Mesendoderm (in vitro differentiated cells): ENCODE results near the gene FAM83B.

ENCODE experiments used
- DNase-seq: peaks from one replicate; pipeline ENCODE4 v3.0.0; 2013
- H2AK5ac ChIP-seq: 2 replicates; pipeline ENCODE4 v1.6.1; 2013; ENCODE audit warnings: low read length, inconsistent platforms
- H2BK120ac ChIP-seq: 2 replicates; pipeline ENCODE4 v1.6.1; 2013; ENCODE audit warnings: low read depth, mild to moderate bottlenecking, low read length, moderate library complexity, mixed read lengths
- H2BK15ac ChIP-seq: replicated peaks from 2 replicates; pipeline ENCODE4 v1.6.1; 2013; ENCODE audit warnings: low read depth, mild to moderate bottlenecking, moderate library complexity
- H2BK5ac ChIP-seq: 2 replicates; pipeline ENCODE4 v1.6.1; 2013; ENCODE audit warnings: low read length, inconsistent platforms
- H3K18ac ChIP-seq: 2 replicates; pipeline ENCODE4 v1.6.1; 2013; ENCODE audit warnings: mild to moderate bottlenecking, low read length, mixed read lengths
- H3K23ac ChIP-seq: one replicate; pipeline ENCODE4 v1.6.1; 2013; ENCODE audit warnings: low read length
- H3K27ac ChIP-seq: 2 replicates; pipeline ENCODE4 v1.5.1; 2013; ENCODE audit warnings: low read depth, mild to moderate bottlenecking, inconsistent platforms, low read length, moderate library complexity
- H3K27me3 ChIP-seq: 2 replicates; pipeline ENCODE4 v1.6.1; 2013; ENCODE audit warnings: low read length, control low read depth, mild to moderate bottlenecking, inconsistent platforms; ENCODE audit not compliant: insufficient read depth, poor library complexity
- H3K36me3 ChIP-seq: 2 replicates; pipeline ENCODE4 v1.6.1; 2013; ENCODE audit warnings: low read length, inconsistent platforms; ENCODE audit not compliant: control insufficient read depth, insufficient read depth
- H3K4ac ChIP-seq: one replicate; pipeline ENCODE4 v1.6.1; 2013; ENCODE audit warnings: low read depth, mild to moderate bottlenecking, low read length, moderate library complexity
- H3K4me1 ChIP-seq: 2 replicates; pipeline ENCODE4 v1.6.1; 2013; ENCODE audit warnings: low read depth, low read length, inconsistent platforms; ENCODE audit not compliant: control insufficient read depth
- H3K4me2 ChIP-seq: 2 replicates; pipeline ENCODE4 v1.6.1; 2013; ENCODE audit warnings: low read length
- H3K4me3 ChIP-seq: 2 replicates; pipeline ENCODE4 v1.5.1; 2013; ENCODE audit warnings: mild to moderate bottlenecking, low read length
- H3K56ac ChIP-seq: one replicate; pipeline ENCODE4 v1.6.1; 2013; ENCODE audit warnings: low read length
- H3K79me1 ChIP-seq: 2 replicates; pipeline ENCODE4 v1.6.1; 2013; ENCODE audit warnings: low read length, inconsistent platforms
- H3K79me2 ChIP-seq: 2 replicates; pipeline ENCODE4 v1.6.1; 2013; ENCODE audit warnings: mild to moderate bottlenecking, low read length; ENCODE audit not compliant: control insufficient read depth, insufficient read depth
- H3K9ac ChIP-seq: 2 replicates; pipeline ENCODE4 v1.6.1; 2013; ENCODE audit warnings: low read length, inconsistent platforms
- H4K5ac ChIP-seq: one replicate; pipeline ENCODE4 v1.6.1; 2013; ENCODE audit warnings: low read length
- H4K8ac ChIP-seq: one replicate; pipeline ENCODE4 v1.6.1; 2013; ENCODE audit warnings: low read depth, mild to moderate bottlenecking, control low read depth, low read length, moderate library complexity
- WGBS: extraction: QIAGEN DNeasy Blood & Tissue Kit; methylation state at CpG from one replicate; pipeline ENCODE4 v1.1.7; 2013; ENCODE audit warnings: low lambda C conversion rate, missing lambda C conversion rate; ENCODE audit not compliant: insufficient coverage; ENCODE audit errors: extremely low coverage; 5-methylcytosine and 5-hydroxymethylcytosine counted together

Gene FAM83B

DNA sequence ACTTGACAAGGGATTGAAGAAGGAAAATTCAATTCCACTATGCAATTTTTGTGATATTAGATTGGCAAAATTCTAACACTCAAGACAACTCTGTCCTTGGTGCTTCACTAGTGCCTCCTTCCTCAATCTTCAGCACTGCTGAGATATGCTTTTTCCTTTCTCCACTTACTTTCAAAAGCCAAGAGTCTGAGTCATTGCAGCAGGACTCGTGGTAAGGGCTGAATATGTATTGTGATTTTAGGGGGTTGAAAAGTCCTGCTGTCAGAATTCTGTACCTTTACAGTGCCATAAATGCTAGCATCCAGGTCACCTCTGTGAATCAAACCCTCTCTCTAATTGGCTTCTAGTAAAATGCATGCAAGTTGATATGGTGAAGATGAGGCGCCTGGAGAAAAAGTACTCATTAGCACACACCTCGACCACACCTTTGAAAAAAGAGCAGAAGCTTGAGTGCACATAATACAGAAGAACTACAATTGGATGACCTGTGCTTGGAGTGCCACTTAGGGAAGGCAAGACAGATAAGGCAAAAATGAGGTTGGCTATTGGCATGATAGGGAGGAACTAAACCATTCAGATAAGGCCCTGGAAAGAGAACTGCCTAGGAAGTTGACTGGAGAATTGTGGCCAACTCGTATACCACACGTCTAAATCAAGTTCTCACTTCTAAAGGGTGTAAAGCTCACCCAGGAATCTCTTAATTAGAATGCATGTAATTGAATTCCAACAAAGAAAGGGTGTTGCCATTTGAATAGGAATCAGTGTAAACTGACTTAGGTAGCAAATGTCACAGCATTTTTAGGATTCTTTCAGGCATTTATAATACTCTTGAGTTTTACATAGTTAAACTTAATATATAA lies 43.6 kb upstream of the FAM83B start:
- Histone ChIP-seq H3K79me1 (no peaks in the 10 kb centered on the region), H3K4me1 (peaks cover 7% of the 10 kb centered on the region), H2AK5ac (no peak overlapping the region), H3K4ac (no peak overlapping the region), H2BK120ac (no peak overlapping the region), H3K23ac (no peak overlapping the region), H3K4me3 (no peak overlapping the region), H3K27me3 (no peaks in the 10 kb centered on the region), H3K36me3 (no peaks in the 10 kb centered on the region), H3K27ac (no peak overlapping the region), H3K56ac (no peak overlapping the region), H3K4me2 (no peak overlapping the region), H3K9ac (no peak overlapping the region), H2BK5ac (no peak overlapping the region), H4K5ac (no peak overlapping the region), H4K8ac (no peak overlapping the region), H2BK15ac (peak overlapping the region; percentile 2), H3K18ac (peak overlapping the region; percentile 28), H3K79me2 (no peaks in the 10 kb centered on the region)
- peak; percentile 87 for DNase-seq
- WGBS = no CpG with 5 or more reads among the region's 5 CpGs

- Histone ChIP-seq H4K8ac (no peak overlapping the region), H4K5ac (no peak overlapping the region), H3K36me3 (no peaks in the 10 kb centered on the region), H3K18ac (no peak overlapping the region), H2BK120ac (no peak overlapping the region), H3K4ac (no peak overlapping the region), H3K4me3 (no peak overlapping the region), H2BK5ac (no peak overlapping the region), H3K4me2 (no peak overlapping the region), H3K9ac (no peak overlapping the region), H3K23ac (no peak overlapping the region), H3K27ac (no peak overlapping the region), H3K56ac (no peak overlapping the region), H2AK5ac (no peak overlapping the region), H2BK15ac (no peak overlapping the region), H3K27me3 (no peaks in the 10 kb centered on the region), H3K4me1 (peaks cover 7% of the 10 kb centered on the region), H3K79me2 (no peaks in the 10 kb centered on the region), H3K79me1 (no peaks in the 10 kb centered on the region)
- DNase-seq = peak; percentile 42
- no CpG with 5 or more reads among the region's 1 CpG for WGBS
Observed at GRCh38 chr6:54805077-54805476, 41.5 kb upstream of the FAM83B start.

DNA sequence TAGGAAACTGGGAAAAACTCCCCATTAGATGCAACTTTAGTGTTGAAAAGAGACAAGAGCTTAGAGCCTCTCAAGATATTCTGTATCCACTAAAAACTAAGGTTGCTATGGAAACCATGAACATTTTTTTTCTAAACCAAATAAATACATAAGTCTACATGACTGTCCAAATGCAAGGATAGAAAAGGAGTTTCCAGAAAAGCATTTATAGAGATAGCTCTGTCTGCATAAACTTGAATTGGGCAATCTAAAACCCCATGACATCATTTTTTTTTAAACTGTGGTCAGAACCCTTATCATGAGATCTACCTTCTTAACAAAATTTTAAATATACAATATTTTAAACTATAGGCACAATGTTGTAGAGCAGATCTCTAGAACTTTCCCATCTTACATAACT lies 36.4 kb upstream of the FAM83B start:
- no peaks in the 10 kb centered on the region for H3K36me3 ChIP-seq
- H2BK15ac ChIP-seq = no peak overlapping the region
- H3K18ac ChIP-seq = no peak overlapping the region
- H3K79me2 ChIP-seq = no peaks in the 10 kb centered on the region
- H3K4me3 ChIP-seq = no peak overlapping the region
- no peak overlapping the region for H3K56ac ChIP-seq
- no peak overlapping the region for H2AK5ac ChIP-seq
- H3K27me3 ChIP-seq = no peaks in the 10 kb centered on the region
- no peak for DNase-seq
- no peak overlapping the region for H2BK5ac ChIP-seq
- H2BK120ac ChIP-seq = no peak overlapping the region
- H3K4me1 ChIP-seq = peaks cover 2% of the 10 kb centered on the region
- H3K27ac ChIP-seq = no peak overlapping the region
- no peak overlapping the region for H4K8ac ChIP-seq
- no peak overlapping the region for H3K9ac ChIP-seq
- no peak overlapping the region for H3K4me2 ChIP-seq
- no peak overlapping the region for H3K23ac ChIP-seq
- H3K4ac ChIP-seq = no peak overlapping the region
- H3K79me1 ChIP-seq = no peaks in the 10 kb centered on the region
- no peak overlapping the region for H4K5ac ChIP-seq

GRCh38 chr6:54813892-54814291 lies 32.7 kb upstream of the FAM83B start:
- no peak overlapping the region for H3K18ac ChIP-seq
- no peak for DNase-seq
- H3K36me3 ChIP-seq = no peaks in the 10 kb centered on the region
- no peak overlapping the region for H4K8ac ChIP-seq
- no peak overlapping the region for H3K27ac ChIP-seq
- H2AK5ac ChIP-seq = no peak overlapping the region
- no peak overlapping the region for H2BK15ac ChIP-seq
- no peak overlapping the region for H3K23ac ChIP-seq
- no peak overlapping the region for H3K4ac ChIP-seq
- H3K27me3 ChIP-seq = no peaks in the 10 kb centered on the region
- no peak overlapping the region for H3K4me2 ChIP-seq
- no peak overlapping the region for H3K9ac ChIP-seq
- no peak overlapping the region for H4K5ac ChIP-seq
- no peak overlapping the region for H3K4me3 ChIP-seq
- no peak overlapping the region for H3K56ac ChIP-seq
- H2BK5ac ChIP-seq = no peak overlapping the region
- H2BK120ac ChIP-seq = no peak overlapping the region
- no peaks in the 10 kb centered on the region for H3K4me1 ChIP-seq
- no peaks in the 10 kb centered on the region for H3K79me2 ChIP-seq
- WGBS = no CpG with 5 or more reads among the region's 3 CpGs
- no peaks in the 10 kb centered on the region for H3K79me1 ChIP-seq

- DNase-seq = no peak
- H2BK5ac ChIP-seq = no peak overlapping the region
- H3K4me3 ChIP-seq = no peak overlapping the region
- H4K8ac ChIP-seq = no peak overlapping the region
- no peak overlapping the region for H3K23ac ChIP-seq
- no peak overlapping the region for H3K9ac ChIP-seq
- H3K79me1 ChIP-seq = no peaks in the 10 kb centered on the region
- no peak overlapping the region for H2AK5ac ChIP-seq
- no peak overlapping the region for H3K56ac ChIP-seq
- H3K27me3 ChIP-seq = no peaks in the 10 kb centered on the region
- no peak overlapping the region for H2BK120ac ChIP-seq
- WGBS = no CpG with 5 or more reads among the region's 2 CpGs
- H3K4ac ChIP-seq = no peak overlapping the region
- H3K4me2 ChIP-seq = no peak overlapping the region
- H3K18ac ChIP-seq = no peak overlapping the region
- H2BK15ac ChIP-seq = no peak overlapping the region
- no peaks in the 10 kb centered on the region for H3K4me1 ChIP-seq
- H3K27ac ChIP-seq = no peak overlapping the region
- H3K36me3 ChIP-seq = no peaks in the 10 kb centered on the region
- no peaks in the 10 kb centered on the region for H3K79me2 ChIP-seq
- H4K5ac ChIP-seq = no peak overlapping the region
Observed at GRCh38 chr6:54817236-54817635, 29.3 kb upstream of the FAM83B start.

GRCh38 chr6:54817834-54818233 lies 28.7 kb upstream of the FAM83B start:
- no peaks in the 10 kb centered on the region for H3K4me1 ChIP-seq
- no peaks in the 10 kb centered on the region for H3K79me2 ChIP-seq
- H3K27me3 ChIP-seq = no peaks in the 10 kb centered on the region
- H4K5ac ChIP-seq = no peak overlapping the region
- no peak overlapping the region for H3K4me3 ChIP-seq
- no peak for DNase-seq
- H3K79me1 ChIP-seq = no peaks in the 10 kb centered on the region
- H3K56ac ChIP-seq = no peak overlapping the region
- H3K4ac ChIP-seq = no peak overlapping the region
- no peak overlapping the region for H4K8ac ChIP-seq
- H3K18ac ChIP-seq = no peak overlapping the region
- H3K36me3 ChIP-seq = no peaks in the 10 kb centered on the region
- no peak overlapping the region for H3K27ac ChIP-seq
- H3K9ac ChIP-seq = no peak overlapping the region
- H3K4me2 ChIP-seq = no peak overlapping the region
- no peak overlapping the region for H2BK120ac ChIP-seq
- no peak overlapping the region for H2BK15ac ChIP-seq
- H2BK5ac ChIP-seq = no peak overlapping the region
- WGBS = no CpG with 5 or more reads among the region's 2 CpGs
- H2AK5ac ChIP-seq = no peak overlapping the region
- H3K23ac ChIP-seq = no peak overlapping the region
